HG02973 (cell line): ENCODE measurements around the gene SYNE1.
"Not testable (repeated sequence)": the region's sequence is repeated elsewhere in the genome, so short reads cannot be mapped to it uniquely, and the experiment has no call there.

ENCODE experiments used
- ATAC-seq: cut with Tn5 transposase; IDR thresholded peaks from one replicate; pipeline ENCODE4 v1.9.1; 2021; ENCODE audit warnings: moderate library complexity; ENCODE audit not compliant: unreplicated experiment

The SYNE1 gene

GRCh38 chr6:152631376-152631775, 5.8 kb downstream of the SYNE1 start:
- no peak for ATAC-seq

GRCh38 chr6:152630832-152631231, 6.3 kb downstream of the SYNE1 start:
- no peak for ATAC-seq

- ATAC-seq, result no peak
These were observed 11.9 kb downstream of the SYNE1 start for GRCh38 chr6:152625213-152625612.

GRCh38 chr6:152614776-152615175, 22.4 kb downstream of the SYNE1 start:
- not testable (repeated sequence) for ATAC-seq

- ATAC-seq, result no peak
These were observed 28.0 kb downstream of the SYNE1 start for GRCh38 chr6:152609125-152609670.

GRCh38 chr6:152605941-152606340, 31.2 kb downstream of the SYNE1 start:
- no peak for ATAC-seq

GRCh38 chr6:152605342-152605741, 31.8 kb downstream of the SYNE1 start:
- ATAC-seq, result no peak

GRCh38 chr6:152603911-152604310, 33.3 kb downstream of the SYNE1 start:
- no peak for ATAC-seq

GRCh38 chr6:152600022-152600421, 37.1 kb downstream of the SYNE1 start:
- ATAC-seq, result no peak

GRCh38 chr6:152598901-152599537, 38.1 kb downstream of the SYNE1 start:
- ATAC-seq, result no peak

- ATAC-seq, result no peak
These were observed 38.7 kb downstream of the SYNE1 start for GRCh38 chr6:152598421-152598820.

GRCh38 chr6:152596726-152597125, 40.4 kb downstream of the SYNE1 start:
- ATAC-seq, result no peak

GRCh38 chr6:152595499-152595898, 41.7 kb downstream of the SYNE1 start:
- ATAC-seq, result no peak

GRCh38 chr6:152594701-152595100, 42.5 kb downstream of the SYNE1 start:
- ATAC-seq, result no peak

GRCh38 chr6:152588456-152588855, 48.7 kb downstream of the SYNE1 start:
- no peak for ATAC-seq

GRCh38 chr6:152587473-152587872, 49.7 kb downstream of the SYNE1 start:
- ATAC-seq, result no peak

GRCh38 chr6:152585236-152585635, 51.9 kb downstream of the SYNE1 start:
- ATAC-seq, result no peak

- ATAC-seq, result no peak
These were observed 53.3 kb downstream of the SYNE1 start for GRCh38 chr6:152583888-152584287.

GRCh38 chr6:152576525-152576924, 60.6 kb downstream of the SYNE1 start:
- no peak for ATAC-seq

- no peak for ATAC-seq
These were observed 61.5 kb downstream of the SYNE1 start for GRCh38 chr6:152575621-152576150.

GRCh38 chr6:152575161-152575560, 62.0 kb downstream of the SYNE1 start:
- no peak for ATAC-seq

- no peak for ATAC-seq
These were observed 63.4 kb downstream of the SYNE1 start for GRCh38 chr6:152573762-152574161.
